HG03064 (cell line): Measurements from ENCODE around the gene KRT9.

Experiments
- ATAC-seq: cut with Tn5 transposase; IDR thresholded peaks from one replicate; pipeline ENCODE4 v1.9.1; 2021; ENCODE audit warnings: low read depth; ENCODE audit not compliant: unreplicated experiment

The KRT9 gene

GRCh38 chr17:41533613-41534012 lies 38.2 kb downstream of the KRT9 start:
- ATAC-seq: no peak

GRCh38 chr17:41532947-41533570 lies 38.8 kb downstream of the KRT9 start:
- ATAC-seq: no peak

DNA sequence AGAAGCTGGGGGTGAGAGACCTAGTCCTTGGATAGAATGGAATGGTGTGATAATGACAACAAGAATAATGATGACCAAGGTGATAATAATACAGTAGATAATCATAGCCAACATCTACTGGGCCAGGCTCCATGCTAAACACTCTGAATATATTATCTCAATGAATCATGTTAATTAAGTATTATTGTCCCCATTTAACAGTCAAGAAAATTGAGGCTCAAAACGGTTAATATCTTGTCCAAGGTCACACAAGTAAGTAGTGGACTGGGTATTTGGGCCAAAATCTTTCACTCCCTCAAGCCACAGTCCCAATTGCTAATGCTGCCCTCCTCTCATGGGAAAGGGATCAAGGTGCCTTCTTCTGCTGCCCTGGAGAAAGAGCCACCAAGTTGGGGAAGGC lies 39.9 kb downstream of the KRT9 start:
- ATAC-seq: no peak

- ATAC-seq: no peak
Measured at GRCh38 chr17:41530062-41531048, 41.5 kb downstream of the KRT9 start.

GRCh38 chr17:41529491-41529915 lies 42.4 kb downstream of the KRT9 start:
- no peak for ATAC-seq

- no peak for ATAC-seq
Measured at GRCh38 chr17:41528959-41529353, 42.9 kb downstream of the KRT9 start.

DNA sequence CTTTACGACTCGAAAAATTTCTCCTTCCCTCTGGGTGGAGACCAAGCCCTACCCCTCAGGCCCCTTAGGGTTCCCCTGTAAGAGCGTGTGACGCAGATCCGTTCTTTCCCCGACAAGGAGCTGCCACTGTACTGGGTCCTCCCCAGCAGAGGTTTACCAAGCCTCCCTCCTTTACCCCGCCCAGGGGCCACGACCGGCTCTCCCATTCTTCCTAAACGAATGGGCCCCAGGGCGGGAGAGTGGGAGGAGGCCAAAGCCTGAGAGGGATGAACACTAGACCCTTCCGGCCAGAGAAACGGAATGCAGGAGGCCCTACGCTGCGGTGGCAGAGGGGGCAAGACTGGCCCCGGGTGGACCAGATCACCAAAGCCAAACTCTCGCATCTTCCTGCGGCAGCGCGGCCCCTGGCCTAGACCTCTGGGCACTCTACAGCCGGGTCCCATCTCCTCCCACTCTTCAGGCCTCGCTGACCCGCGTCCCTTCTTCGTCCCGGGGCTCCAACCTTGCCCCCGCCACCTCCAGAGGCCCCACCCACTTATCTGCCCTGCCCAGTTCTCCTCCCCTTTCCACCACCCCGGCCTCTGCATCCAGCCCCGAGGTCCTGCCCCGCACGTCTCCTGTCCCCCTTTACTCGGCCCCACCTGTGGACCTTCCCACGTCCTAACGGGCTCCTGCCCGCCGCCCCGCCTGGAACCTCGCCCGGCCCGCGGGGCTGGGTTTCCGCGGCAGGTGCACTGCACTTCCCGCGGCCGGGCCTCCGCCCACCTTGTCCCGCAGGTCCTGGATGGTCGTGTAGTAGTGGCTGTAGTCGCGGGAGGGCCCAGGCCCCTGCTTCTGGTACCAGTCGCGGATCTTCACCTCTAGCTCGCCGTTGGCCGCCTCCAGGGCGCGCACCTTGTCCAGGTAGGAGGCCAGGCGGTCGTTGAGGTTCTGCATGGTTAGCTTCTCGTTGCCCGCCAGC lies 44.5 kb downstream of the KRT9 start:
- no peak for ATAC-seq

GRCh38 chr17:41524261-41524660 lies 47.6 kb downstream of the KRT9 start:
- no peak for ATAC-seq

- no peak for ATAC-seq
Measured at GRCh38 chr17:41523787-41524186, 48.1 kb downstream of the KRT9 start.

GRCh38 chr17:41523225-41523593 lies 48.6 kb downstream of the KRT9 start:
- no peak for ATAC-seq

- no peak for ATAC-seq
Measured at GRCh38 chr17:41522301-41523224, 49.3 kb downstream of the KRT9 start.

GRCh38 chr17:41521574-41522261 lies 50.1 kb downstream of the KRT9 start:
- no peak for ATAC-seq

GRCh38 chr17:41520821-41521521 lies 50.9 kb downstream of the KRT9 start:
- no peak for ATAC-seq

GRCh38 chr17:41519501-41520224 lies 52.2 kb downstream of the KRT9 start:
- ATAC-seq: no peak

GRCh38 chr17:41518789-41519449 lies 52.9 kb downstream of the KRT9 start, which contains the start of gene KRT15:
Gene KRT15, minus strand, starts transcription at chr17:41518890. Its CDS starts 63 bp downstream, at chr17:41518827.
- no peak for ATAC-seq

DNA sequence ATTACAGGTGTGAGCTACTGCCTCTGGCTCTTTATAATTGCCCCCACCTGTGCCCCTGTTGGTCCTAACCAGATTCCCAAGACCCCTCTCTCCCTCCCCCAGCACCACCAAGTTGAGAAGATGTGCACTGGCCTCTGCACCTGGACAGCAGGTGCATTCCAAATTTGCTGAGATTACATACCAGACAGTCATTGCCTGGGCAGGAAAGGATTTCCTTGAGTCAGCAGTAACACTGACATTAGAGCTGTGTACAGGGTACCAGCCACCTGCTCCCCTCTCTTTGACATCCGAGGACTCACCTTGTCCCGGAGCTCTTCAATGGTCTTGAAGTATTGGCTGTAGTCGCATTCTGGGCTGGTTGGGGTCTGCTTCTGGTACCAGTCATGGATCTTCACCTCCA lies 53.8 kb downstream of the KRT9 start:
- ATAC-seq: no peak

- no peak for ATAC-seq
Measured at GRCh38 chr17:41516830-41517283, 55.0 kb downstream of the KRT9 start.
